Measurements from ENCODE around the gene DDHD1.
A peak's percentile ranks its signal among the peaks of the same experiment; 100 is the strongest.
"Not testable (repeated sequence)": the region's sequence is repeated elsewhere in the genome, so short reads cannot be mapped to it uniquely, and the experiment has no call there.

The DDHD1 gene

DNA sequence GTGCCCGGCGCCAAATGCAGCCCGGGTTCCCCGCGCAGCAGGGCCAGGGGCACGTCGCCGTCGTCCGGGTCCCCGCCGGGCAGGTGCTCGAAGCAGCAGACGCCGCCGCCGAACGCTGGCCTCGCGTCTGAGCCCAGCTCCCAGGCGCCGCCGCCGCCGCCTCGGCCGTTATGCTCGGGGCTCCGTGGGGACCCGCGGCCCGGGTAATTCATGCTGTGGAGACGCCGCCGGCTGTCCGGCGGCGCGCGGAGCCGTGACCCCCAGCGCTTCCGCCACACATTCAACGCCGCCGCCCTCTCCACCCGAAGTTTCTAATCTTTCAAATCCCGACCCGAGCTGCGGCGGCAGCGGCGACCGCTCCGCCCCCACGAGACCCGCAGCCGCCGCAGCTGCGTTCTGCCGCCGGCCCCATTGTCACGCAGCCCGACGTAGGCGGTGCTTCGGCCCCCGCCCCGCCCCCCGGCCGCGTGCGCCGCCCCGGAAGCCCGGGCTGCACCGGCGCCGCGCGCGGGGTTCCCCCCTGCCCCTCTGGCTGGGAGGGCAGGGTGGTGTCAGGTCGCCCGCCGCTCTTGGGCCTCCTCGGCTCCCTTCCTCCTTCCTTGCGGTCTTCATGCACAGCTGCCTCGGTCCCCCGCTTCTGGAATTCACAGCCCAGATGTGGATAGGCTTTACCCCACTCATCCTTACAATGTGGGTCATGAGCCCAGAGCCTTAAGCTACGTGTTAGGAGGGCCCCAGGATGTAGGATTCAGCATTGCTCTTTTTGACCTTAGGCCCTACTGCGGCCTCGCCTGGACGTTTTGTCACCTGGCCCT is at the start of gene DDHD1:
Gene DDHD1 (minus strand): TSS at position 437 of the 815 bp plus-strand sequence. CDS start 225 bp downstream, at position 212.
- peak; percentile 87 for DNase-seq

DNA sequence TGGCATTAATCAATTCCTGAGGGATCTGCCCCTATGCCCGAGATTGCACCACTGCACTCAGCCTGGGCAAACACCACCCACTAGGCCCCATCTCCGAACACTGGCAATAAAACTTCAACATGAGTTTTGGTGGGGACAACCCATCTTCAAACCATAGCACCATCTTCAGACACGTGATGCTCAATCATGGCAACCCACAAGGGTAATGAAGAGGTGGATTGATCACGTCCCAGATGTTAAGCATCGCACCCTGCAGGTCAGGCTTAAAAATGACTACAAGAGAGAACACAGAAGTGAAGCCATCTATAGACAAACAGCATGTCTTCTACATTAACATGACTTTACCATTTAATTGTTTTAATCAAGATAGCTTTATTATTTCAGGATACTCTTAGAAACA is 42.8 kb upstream of the DDHD1 start:
- DNase-seq = no peak

DNA sequence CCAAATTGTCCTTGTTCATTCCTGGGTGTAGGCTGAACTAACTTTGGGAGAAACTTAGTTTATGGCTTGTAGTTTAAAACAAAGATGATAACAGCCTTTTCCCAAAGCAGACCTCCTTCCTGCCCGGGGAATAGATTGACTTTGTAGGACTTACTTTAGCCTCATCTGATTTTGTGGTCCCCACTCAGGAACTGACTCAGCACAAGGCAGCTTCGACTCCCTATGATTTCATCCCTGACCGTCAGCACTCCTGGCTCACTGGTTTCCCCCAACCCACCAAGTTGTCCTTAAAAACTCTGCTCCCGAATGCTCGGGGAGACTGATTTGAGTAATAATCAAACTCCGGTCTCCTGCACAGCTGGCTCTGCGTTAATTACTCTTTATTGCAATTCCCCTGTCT is 40.1 kb upstream of the DDHD1 start:
- no peak for DNase-seq

DNA sequence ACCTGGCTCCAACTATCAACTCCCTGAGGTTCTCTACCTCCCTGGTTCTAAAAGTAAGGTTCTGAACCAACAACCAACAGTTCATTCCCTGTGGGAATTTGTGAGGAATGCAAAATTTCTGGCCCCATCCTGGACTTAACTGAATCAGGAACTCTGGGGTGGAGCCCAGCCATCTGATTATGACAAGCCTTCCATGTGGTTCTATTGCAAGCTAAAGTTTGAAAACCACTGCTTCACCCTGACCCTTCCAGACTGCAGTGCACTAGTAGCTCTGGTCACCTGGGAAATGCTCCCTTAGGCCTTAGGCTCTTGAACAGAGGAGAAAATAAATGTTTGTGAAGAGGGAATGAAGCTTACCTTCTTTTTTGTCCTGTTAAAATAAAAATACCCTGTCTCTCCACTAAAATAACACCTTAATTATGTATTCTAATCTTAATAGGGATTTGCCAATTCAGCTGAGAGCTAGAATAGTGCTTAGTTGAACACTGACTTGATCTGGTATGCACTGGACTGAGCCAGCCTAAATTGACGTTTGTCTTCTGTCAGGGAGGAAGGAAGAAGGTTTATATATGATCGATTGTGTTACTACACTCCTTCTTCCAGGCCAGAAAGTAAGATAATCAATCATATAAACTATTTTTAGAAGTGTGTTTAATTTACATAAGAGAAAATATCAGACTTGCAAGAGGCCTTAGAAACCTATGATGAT is 39.1 kb upstream of the DDHD1 start:
- no peak for DNase-seq

DNA sequence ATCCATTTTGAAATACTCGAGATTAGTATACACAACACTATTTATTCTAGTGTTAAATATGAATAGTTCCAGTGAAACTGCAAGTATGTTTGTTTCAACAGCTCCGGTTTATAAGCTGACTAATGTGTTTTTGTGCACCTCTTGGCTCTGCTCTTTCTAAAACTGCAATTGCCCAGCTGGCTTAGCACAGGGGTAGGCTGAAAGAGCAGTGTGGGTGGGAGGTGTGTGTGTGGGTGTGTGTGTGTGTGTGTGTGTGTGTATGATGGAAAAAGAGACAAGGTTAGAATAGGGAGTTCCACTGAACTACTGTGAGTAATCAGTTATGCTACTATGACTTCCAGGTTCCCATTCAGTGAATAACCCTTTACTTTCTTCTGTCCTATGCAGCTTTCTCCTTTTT is 37.8 kb upstream of the DDHD1 start:
- DNase-seq = no peak

DNA sequence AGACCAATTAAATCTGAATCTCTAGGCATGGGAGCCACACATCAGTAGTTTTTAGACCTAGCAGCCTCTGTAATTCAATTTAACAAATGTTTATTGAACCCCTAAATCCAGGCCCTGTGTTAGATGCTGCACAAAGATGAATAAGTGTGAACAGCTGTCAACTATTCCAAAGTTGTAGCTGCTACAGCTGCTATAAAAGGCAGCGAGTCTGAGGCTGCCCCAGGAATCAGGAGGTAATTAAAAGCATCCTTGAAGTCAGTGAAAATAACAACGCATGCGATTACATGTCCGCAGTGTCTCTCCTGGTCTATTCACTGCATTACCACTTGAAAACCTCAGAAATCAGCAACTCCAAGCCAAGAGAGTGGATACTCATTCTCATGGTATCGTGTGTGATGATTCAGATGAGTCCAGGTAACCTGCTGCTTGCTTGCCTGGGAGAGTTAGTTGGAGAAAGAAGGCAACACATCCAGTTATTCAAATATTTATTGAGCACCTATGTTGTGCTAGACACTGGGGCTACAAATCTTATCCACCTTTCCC is 34.9 kb upstream of the DDHD1 start:
- DNase-seq = no peak

DNA sequence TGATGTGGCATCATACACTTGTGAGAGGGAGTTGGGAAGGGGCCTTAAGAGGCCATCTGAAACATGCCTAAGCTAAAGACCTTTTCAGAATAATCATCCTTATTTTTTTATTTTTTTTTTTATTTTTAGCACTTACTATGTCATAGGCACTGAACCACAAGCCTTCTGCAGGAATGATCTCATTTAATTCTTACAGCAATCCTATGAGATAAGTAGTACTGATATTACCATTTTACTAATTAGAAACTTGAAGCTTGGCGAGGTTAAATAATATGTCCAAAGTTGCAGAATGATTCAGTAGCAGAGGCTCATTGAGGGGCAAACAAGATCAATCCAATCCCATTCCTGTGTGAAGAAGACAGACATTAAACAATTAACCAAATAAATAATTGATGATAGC is 33.4 kb upstream of the DDHD1 start:
- DNase-seq = no peak

DNA sequence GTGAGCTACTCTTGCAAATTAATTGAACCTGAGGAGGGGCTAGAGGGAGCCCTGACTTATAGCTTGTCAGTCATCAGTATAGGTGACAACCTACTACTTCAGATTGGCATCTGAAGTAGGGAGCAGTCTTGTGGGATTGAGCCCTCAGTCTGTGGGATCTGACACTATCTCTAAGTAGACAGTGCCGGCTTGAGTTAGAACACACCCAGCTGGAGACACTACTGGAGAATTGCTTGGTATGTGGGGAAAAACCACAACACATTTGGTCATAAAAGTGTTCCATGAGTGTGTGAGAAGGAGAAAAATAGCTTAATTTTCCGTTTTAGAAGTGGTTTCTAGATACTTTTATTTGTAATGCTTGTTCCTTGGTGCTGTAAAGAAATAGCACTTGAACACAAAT is 30.5 kb upstream of the DDHD1 start:
- DNase-seq = no peak

DNA sequence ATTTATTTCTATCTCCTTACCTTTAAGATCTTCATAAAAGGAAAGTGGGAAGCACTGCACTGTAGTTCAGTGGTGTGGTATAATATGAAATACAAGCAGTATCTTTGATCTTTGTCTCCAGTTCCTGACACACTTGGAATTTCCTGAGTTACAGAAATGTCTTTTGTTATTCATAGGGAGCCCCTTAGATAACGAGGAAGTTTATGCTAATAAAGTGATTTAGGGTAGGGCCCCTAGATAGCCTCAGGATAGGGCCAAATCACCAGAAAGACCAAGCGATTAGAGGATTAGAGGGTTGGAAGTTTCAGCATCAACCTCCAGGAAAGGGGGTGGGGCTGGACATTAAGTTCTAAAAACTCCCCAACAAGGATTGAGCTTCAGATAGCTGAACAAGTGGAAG is 29.9 kb upstream of the DDHD1 start:
- no peak for DNase-seq

DNA sequence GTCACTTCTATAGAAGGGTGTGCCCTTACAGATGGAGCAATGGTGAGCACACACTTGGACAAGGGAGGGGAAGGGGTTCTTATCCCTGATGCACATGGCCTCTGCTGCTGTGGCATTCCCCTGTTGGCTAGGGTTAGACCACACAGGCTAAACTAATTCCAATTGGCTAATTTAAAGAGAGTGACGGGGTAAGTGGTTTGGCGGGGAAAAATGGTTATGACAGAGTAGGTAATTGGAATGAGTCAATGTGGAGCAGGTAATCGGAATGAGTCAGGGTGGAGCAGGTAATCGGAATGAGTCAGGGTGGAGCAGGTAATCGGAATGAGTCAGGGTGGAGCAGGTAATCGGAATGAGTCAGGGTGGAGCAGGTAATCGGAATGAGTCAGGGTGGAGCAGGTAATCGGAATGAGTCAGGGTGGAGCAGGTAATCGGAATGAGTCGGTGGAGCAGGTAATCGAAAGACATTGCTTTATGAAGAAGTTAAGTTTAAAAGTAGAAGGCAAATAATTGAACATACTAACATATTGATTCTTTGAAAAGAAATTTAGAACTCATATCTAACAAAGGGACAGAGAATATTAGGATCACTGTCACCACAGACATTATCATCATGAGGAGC is 28.4 kb upstream of the DDHD1 start:
- not testable (repeated sequence) for DNase-seq

DNA sequence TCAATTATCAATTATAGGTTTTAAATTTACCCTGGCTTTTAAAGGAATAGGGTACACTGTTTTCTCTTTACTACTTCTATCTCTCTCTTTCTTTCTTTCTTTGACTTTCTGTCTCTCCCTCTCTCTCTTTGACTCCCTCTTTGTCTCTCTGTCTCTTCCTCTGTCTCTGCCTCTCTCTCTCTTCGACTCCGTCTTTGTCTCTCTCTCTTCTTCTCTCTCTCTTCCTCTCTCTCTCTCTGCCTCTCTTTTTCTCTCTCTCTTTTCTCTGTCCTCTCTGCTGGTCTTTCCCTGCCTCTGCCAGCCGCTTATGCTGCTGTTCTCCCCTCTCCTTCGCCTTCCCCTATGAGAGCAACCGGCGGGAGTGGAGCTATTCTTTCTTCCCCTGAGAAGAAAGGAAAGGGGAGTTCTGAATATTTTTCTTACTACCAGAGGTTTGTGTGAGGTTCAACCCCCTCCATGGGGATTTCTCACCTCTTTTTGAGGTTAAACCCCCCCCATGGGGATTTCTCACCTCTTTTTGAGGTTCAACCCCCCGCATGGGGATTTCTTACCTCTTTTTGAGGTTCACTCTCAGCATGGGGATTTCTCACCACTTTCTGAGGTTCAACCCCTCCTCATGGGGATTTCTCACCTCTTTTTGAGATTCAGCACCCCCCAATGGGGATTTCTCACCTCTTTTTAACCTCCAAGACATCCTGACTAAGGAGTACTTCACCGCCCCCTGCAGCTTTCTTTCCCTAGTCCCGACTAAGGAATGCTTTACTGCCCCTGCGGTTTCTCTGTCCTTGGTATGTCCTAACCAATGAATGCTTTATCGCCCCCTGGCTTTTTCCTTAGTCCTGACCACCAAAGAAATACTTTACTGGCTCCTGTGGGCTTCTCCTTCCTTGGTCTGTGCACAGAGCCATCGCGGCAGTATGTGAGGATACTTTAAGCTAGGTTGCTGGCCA is 27.4 kb upstream of the DDHD1 start:
- DNase-seq = no peak

DNA sequence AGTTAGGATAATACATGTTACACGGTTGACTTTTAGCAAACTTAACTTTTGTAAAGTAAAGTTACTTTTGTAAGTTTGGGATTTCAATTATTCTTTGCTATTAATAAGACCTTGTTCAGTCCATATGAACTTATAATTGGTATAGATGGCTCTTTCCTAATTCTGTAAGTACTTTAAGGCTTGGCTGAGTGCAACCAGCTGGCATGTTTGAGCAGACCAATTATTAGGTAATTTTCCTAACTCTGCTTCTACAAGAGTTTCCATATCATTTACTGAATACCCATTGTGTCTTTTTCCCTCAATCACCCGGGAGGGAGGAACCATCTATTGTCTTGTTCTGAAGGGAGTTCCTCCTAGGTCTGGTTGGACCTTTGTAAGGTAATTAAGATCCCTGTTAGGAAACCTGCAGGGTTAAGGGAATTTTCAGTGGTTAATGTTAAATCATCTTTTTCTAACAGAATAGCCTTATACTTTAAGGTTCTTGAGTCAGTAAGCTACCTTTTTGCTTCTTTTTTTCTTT is 26.4 kb upstream of the DDHD1 start:
- DNase-seq = peak; percentile 17

DNA sequence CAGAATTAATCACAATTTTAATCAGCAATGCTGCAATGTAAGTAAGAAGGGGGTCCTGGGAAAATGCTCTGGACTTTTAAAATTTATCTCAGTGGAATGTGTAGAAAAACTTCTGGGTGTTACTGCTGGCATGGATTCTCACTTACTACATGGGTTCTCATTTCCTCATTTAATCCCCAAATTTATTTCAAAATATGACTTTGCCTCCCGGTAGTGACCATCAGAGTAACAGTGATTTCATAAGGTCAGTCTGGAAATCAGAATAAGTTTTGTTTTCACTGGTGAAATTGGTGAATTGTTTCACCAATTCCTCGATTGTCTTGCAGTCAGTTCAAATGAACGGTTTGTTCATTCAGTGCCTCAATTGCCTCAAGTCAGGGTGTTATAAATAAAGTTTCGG is 22.3 kb upstream of the DDHD1 start:
- DNase-seq = no peak

DNA sequence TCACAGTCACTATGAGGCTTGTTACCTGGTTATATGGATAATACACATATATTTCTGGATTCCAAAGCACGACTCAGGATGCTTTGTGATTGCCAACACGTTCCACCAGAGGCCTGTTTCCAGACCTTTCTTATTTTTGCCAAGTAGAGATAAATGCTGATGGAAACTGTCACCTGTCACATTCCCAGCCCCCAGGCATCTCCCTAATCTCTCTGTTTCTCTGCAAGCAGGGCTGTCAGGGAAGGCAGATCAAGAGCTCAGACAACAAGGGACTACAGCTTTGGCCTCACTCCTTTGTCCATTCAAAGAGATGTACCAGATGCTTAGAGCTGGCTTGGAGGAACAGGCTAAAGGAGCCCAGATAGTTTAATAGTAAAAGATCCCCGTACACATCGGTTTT is 21.8 kb upstream of the DDHD1 start:
- DNase-seq = no peak

DNA sequence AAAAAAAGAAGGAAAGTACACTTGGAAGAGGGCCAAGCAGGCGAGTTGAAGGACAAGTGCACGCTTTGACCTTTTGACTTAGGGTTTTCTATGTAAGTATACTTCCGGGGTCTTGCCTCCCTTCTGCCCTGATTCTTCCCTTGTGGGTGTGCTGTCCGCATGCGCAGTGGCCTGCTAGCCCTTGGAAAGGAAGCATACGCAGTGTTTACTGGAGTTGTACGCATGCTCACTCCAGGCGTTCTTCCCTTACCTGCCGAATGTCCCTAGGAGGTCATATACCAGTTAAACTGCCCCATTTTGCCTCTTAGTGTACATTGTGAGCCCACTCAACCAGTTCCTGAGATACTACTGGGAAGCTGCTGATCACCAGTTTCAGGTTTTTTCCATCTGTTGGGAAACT is 15.7 kb upstream of the DDHD1 start:
- no peak for DNase-seq

DNA sequence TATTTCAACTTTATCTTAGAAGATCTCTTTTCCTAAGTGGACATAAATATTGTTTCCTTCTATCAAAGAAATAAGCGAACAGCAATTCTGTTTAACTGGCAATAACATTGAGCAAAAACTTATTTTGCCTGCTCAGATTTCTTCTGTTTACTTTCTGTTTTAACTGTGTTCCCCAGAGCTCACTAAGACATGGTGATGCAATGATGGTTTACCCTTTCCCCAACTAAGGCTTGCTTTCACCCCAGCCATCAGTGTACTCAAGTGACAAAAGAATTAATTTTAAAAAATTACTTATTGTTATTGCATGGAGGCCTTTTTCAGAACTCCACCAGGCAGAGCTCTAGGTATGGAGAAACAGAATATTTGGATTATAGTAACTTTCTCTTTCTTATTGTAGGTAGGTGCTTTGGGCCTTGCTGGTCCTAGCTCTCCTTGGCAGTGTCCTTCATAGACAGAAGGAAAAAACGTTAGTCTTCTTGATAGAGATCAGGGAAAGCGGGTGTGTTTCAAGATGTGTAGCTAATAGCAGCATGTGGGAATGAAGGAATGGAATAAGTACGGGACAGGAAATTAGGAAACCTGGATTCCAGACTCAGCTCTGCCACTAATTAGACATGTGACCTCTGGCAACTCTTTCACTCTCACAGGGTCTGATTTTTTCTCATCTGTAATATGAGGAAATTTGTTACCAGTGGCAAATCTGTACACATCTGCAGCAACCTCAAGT is 14.6 kb upstream of the DDHD1 start:
- no peak for DNase-seq

DNA sequence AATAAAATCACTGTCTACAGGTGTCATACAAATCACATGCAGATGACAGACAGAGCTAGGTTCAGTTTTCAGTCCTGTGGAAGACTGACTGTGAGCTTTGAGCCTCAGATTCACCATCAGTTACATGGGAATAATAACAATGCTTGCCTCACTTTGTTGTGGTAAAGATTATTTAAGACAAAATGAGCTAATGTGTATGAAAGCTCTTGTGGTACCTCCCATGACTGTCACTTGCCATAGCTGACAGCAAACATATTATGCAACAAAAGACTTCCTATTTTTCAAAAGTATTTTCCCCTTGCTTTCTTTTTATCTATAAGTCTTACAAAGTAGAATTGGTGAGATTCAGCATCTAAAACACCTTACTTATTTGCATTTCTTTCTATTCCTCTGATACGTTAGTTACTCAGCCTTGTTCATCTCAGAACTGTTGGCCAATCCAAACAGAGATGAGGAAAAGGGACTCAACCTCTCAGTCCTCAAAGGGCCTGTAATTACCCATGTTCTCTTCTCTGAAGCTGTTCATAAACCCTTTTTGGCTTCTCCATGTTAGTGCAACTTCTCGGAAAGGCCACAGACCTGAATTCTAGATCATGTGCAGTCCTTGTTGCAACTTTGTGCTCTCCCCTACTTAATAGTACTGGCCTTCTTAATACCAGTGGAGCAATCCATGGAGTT is 8.8 kb upstream of the DDHD1 start:
- no peak for DNase-seq

DNA sequence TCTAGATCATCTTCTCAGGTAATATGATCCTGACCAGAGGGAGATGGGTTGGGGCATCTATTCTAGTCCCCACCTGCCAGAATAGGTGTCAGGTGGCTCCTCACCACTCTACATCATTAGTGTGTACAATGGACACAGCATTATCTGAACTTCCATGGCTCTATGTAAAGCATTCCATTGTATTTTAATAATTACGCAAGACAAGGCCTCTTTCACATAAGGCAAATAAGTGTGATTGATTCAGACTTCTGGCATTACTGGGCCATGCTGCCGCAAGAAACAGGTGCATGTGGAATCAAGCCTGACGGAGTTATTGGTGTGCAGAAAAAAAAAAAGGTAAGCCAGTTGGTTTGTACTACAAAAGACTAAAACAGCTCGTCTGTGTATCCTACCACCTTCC is 3.1 kb upstream of the DDHD1 start:
- DNase-seq = peak; percentile 96

DNA sequence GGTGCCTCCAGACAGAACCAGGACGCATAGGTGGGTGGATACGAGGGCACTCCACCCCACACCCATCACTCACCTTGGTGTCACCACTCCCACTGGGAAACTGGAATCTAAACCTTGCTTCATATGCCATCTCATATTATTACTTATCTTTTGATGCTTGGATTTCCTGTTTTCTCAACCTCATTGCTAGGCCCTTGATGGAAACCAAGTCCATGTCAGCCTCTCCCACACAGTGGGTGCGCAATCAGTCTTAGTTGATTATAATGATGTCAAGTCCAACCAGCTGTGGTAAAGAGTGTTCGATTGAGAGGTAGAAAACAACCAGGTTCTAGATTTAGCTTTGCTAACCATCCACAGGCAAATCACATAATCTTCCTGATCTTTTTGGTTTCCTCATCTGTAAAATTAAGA is 584 bp upstream of the DDHD1 start:
- DNase-seq = no peak

DNA sequence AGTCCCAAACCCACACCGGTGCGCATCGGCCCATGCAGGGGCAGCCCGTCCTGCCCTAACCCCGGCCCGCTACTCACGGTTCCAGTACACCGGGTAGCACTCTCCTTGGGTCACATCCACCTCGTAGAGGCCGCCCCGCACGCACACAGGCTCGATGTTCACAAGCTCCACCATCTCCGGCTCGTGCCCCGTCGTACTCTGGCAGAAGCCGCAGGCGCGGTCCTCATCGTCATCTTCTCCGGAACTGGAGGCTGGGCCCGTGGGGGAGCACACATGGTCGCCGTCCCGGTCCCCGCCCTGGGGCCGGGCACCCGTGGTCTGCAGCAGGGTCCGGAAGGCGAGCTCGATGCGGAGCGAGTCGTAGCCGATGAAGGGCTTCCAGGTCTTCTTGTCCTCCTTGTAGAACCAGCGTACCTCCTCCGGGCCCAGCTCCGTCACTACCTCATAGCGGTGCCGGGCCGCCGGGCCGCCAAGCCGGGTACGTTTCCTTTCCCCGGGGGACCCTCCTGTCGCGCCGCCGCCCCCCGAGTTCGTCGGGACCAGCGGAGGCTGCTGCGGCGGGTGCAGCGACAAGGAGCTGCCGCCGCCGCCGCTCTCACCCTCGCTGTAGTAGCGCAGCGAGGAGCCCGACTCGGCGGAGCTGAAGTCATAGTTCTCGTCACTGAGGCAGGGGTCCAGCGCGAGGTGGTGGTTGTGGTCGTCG is 788 bp downstream of the DDHD1 start:
- DNase-seq = peak; percentile 48

Measured in NCI-H146 (cell line).